Heart right ventricle (tissue), 16 donors: ENCODE measurements around the gene SUGP1. TPM values are rescaled to one million over a fixed set of nuclear protein-coding genes. Genes with fewer than 3 reads are reported as not detected.

Experiments used
- ATAC-seq, 8 donors: fragments of 200-7000 bp; cut with Tn5 transposase; one replicate each; pipeline ENCODE4 v1.9.1; 2020; ENCODE audit warnings: mild to moderate bottlenecking in 8 of 8, moderate library complexity in 8 of 8, moderate number of reproducible peaks in 1 of 8
- DNase-seq, 2 donors: peaks; one replicate each; pipeline ENCODE4 v3.0.0-alpha.2; 2020
- H3K27ac ChIP-seq, 10 donors: fragments of 200-600 bp; sonication (generic) in 2 of 10; one replicate each; pipeline versions ENCODE4 v1.5.0 to v1.8.0; 2020 to 2022; ENCODE audit warnings: mild to moderate bottlenecking in 3 of 10
- H3K27me3 ChIP-seq, 7 donors: fragments of 200-600 bp; one replicate each; pipeline ENCODE4 v1.8.0; 2021 to 2022; ENCODE audit warnings: mild to moderate bottlenecking in 2 of 7
- H3K36me3 ChIP-seq, 9 donors: fragments of 200-600 bp; sonication (generic) in 1 of 9; one replicate each; pipeline versions ENCODE4 v1.5.0 to v1.8.0; 2020 to 2022; ENCODE audit warnings: mild to moderate bottlenecking in 2 of 9
- H3K4me1 ChIP-seq, 9 donors: fragments of 200-600 bp; sonication (generic) in 1 of 9; one replicate each; pipeline versions ENCODE4 v1.5.0 to v1.8.0; 2020 to 2022; ENCODE audit warnings: mild to moderate bottlenecking in 4 of 9
- H3K4me3 ChIP-seq, 10 donors: fragments of 200-600 bp; sonication (generic) in 2 of 10; one replicate each; pipeline versions ENCODE4 v1.5.0 to v1.8.0; 2020 to 2022; ENCODE audit warnings: mild to moderate bottlenecking in 7 of 10, moderate library complexity in 2 of 10
- H3K9me3 ChIP-seq, 11 donors: fragments of 200-600 bp in 10 of 11; sonication (generic) in 2 of 11; one replicate each; pipeline versions ENCODE4 v1.5.0 to v1.8.0; 2013 to 2022; ENCODE audit warnings: mild to moderate bottlenecking in 2 of 11, control low read depth in 1 of 11, moderate library complexity in 1 of 11
- CTCF ChIP-seq, 9 donors: fragments of 200-600 bp; sonication (generic) in 2 of 9; IDR thresholded peaks; one replicate each; pipeline versions ENCODE4 v1.5.0 to v1.8.0; 2021 to 2022; ENCODE audit warnings: antibody characterized with exemption in 9 of 9, mild to moderate bottlenecking in 5 of 9, moderate library complexity in 1 of 9
- WGBS, 2 donors: extraction: QIAGEN DNeasy Blood & Tissue Kit; methylation state at CpG; one replicate each; pipeline ENCODE4 v1.1.7; 2013; ENCODE audit warnings: inconsistent platforms in 1 of 2; 5-methylcytosine and 5-hydroxymethylcytosine counted together
- intact Hi-C, 10 donors: fragments of 100-400 bp; cut with DNase I; formaldehyde crosslinking; loops; one replicate each; pipeline versions ENCODE4 v1.11.1 to v1.14.2; 2022
- polyA plus RNA-seq, 2 donors: library from polyadenylated mRNA; stranded (reverse); fragments of 200-250 nt; gene quantifications; one replicate each; pipeline ENCODE4 v1.2.3, GENCODE V29; 2013
- total RNA-seq, 10 donors: library from RNA; stranded (reverse); fragmentation: NEBNext Ultra II Directional in 3 of 10; extraction: Animal tissue kit (Norgen Biotek cat#: 25700) in 3 of 10; gene quantifications; one replicate each; pipeline versions ENCODE4 v1.2.1 to v1.2.4, GENCODE V29; 2021 to 2023
- donor health status: Arrhythmogenic right ventricular cardiomyopathy.
- donor health status: ischemic (EF 13 %, LVEDD 7.1; RV severe dilation, severe dysfunction).
- donor health status: healthy with polysubstance abuse.
- donor health status: DM: no; HTN: yes; CAD: no.
- donor health status: DM: no; HTN: no; CAD: no.
- donor health status: ischemic (EF 25% LVEDD 6.9; RV normal size, moderate dysfunction).
- donor health status: ischemic (EF 25% LVEDD 5.7; RV mildly dilated, moderate dysfunction).
- donor health status: healthy.
- donor health status: DM: yes; HTN: yes; CAD: no.
- donor health status: Ischemic cardiomyopathy.
- donor health status: ischemic (EF 35%, LVEDD 5.7; RV mildly dilated, moderate dysfunction).
- donor health status: nonischemic (EF 11% LVEDD 7.7; RV severe dilation, severe dysfunction).
- donor health status: DM: yes; HTN: yes; CAD: no.
- donor health status: PGD.
- donor health status: ischemic (EF 29% LVEDD 5.4; RV normal size, mild dysfunction).
- donor health status: nonischemic (EF 23%, LVEDD 6.1; RV moderate dilation, normal function).

The SUGP1 gene
- total and polyA plus RNA-seq, 12 donors, result 30.1 to 50.2 (median 43.0) TPM

- Histone ChIP-seq H3K4me3 (no peak overlapping the region), H3K36me3 (no peaks in the 10 kb centered on the region), H3K4me1 (no peaks in the 10 kb centered on the region), H3K9me3 (no peaks in the 10 kb centered on the region), H3K27me3 (peaks cover 0 to 65% (median 42%) of the 10 kb centered on the region in 7 donors), H3K27ac (no peak overlapping the region)
- 40 to 48% methylated on average over 5 of the region's 5 CpGs for WGBS, 2 donors
- intact Hi-C loops, result no loop called here
- DNase-seq (no peak), ATAC-seq (no peak)
- TF ChIP-seq CTCF (IDR thresholded peaks at IDR 0.05), result no peak
Observed at GRCh38 chr19:19250196-19250801, 70.0 kb downstream of the SUGP1 start.

- Histone ChIP-seq H3K36me3 (no peaks in the 10 kb centered on the region), H3K9me3 (peaks cover 0 to 11% (median 0%) of the 10 kb centered on the region in 11 donors), H3K27ac (no peak overlapping the region), H3K27me3 (peaks cover 0 to 34% (median 11%) of the 10 kb centered on the region in 7 donors), H3K4me3 (no peak overlapping the region), H3K4me1 (no peaks in the 10 kb centered on the region)
- 77 to 84% methylated on average over 9 of the region's 9 CpGs for WGBS, 2 donors
- intact Hi-C loops, result no loop called here
- DNase-seq (no peak), ATAC-seq (no peak)
- no peak for TF ChIP-seq CTCF (IDR thresholded peaks at IDR 0.05)
Observed at GRCh38 chr19:19240476-19240875, 79.8 kb downstream of the SUGP1 start.

GRCh38 chr19:19239675-19240074 is 80.6 kb downstream of the SUGP1 start:
- ATAC-seq, result no peak
- Histone ChIP-seq H3K4me1 (no peaks in the 10 kb centered on the region), H3K9me3 (peaks cover 0 to 19% (median 7%) of the 10 kb centered on the region in 11 donors), H3K27me3 (peaks cover 0 to 26% (median 11%) of the 10 kb centered on the region in 7 donors), H3K36me3 (no peaks in the 10 kb centered on the region), H3K4me3 (no peak overlapping the region), H3K27ac (no peak overlapping the region)
- no peak for TF ChIP-seq CTCF (IDR thresholded peaks at IDR 0.05)
- intact Hi-C loops, result no loop called here
- no peak for DNase-seq

- H3K27me3 ChIP-seq, result peaks cover 0 to 22% (median 11%) of the 10 kb centered on the region in 7 donors
- 83 to 84% methylated on average over 18 of the region's 18 CpGs for WGBS, 2 donors
- TF ChIP-seq CTCF (IDR thresholded peaks at IDR 0.05), result no peak
- DNase-seq, result no peak
- no peak for ATAC-seq
- H3K9me3 ChIP-seq, result peaks cover 0 to 32% (median 21%) of the 10 kb centered on the region in 11 donors
- intact Hi-C loops, result no loop called here
- no peaks in the 10 kb centered on the region for H3K4me1 ChIP-seq
- H3K36me3 ChIP-seq, result no peaks in the 10 kb centered on the region
- H3K4me3 ChIP-seq, result no peak overlapping the region
- no peak overlapping the region for H3K27ac ChIP-seq
Observed at GRCh38 chr19:19238126-19238894, 82.0 kb downstream of the SUGP1 start.
